Brain microvascular endothelial cell (primary cell): ENCODE data around the gene TBX21.
A peak's percentile ranks its signal among the peaks of the same experiment; 100 is the strongest.

ENCODE experiments used
- DNase-seq: peaks from one replicate; pipeline ENCODE4 v3.0.0-alpha.2; 2020
- H3K27ac ChIP-seq: fragments of 250-450 bp; sonication (Bioruptor Pico); 2 replicates; pipeline ENCODE4 v1.5.1; 2020; ENCODE audit warnings: mild to moderate bottlenecking, moderate library complexity
- H3K27me3 ChIP-seq: fragments of 250-450 bp; sonication (Bioruptor Pico); replicated peaks from 2 replicates; pipeline ENCODE4 v1.5.1; 2020; ENCODE audit warnings: mild to moderate bottlenecking
- H3K36me3 ChIP-seq: fragments of 250-450 bp; sonication (Bioruptor Pico); replicated peaks from 2 replicates; pipeline ENCODE4 v1.5.1; 2020; ENCODE audit warnings: mild to moderate bottlenecking
- H3K4me3 ChIP-seq: 2 replicates; pipeline ENCODE4 v1.5.1; 2011; ENCODE audit warnings: low read depth, mild to moderate bottlenecking, control low read depth, low read length, moderate library complexity
- in situ Hi-C: cut with HindIII; loops from 2 replicates; pipeline ENCODE4 v1.10.0; 2017; ENCODE audit warnings: low sequenced_read_pairs, low pct_ligation_motif_present
- TF ChIP-seq, protein P1 (sequence below): IDR thresholded peaks from 2 replicates; pipeline ENCODE4 v1.5.1; 2011; ENCODE audit warnings: low read depth, mild to moderate bottlenecking, moderate library complexity, low read length, control low read depth, inconsistent platforms; ENCODE audit errors: missing control alignments

The TBX21 gene

DNA sequence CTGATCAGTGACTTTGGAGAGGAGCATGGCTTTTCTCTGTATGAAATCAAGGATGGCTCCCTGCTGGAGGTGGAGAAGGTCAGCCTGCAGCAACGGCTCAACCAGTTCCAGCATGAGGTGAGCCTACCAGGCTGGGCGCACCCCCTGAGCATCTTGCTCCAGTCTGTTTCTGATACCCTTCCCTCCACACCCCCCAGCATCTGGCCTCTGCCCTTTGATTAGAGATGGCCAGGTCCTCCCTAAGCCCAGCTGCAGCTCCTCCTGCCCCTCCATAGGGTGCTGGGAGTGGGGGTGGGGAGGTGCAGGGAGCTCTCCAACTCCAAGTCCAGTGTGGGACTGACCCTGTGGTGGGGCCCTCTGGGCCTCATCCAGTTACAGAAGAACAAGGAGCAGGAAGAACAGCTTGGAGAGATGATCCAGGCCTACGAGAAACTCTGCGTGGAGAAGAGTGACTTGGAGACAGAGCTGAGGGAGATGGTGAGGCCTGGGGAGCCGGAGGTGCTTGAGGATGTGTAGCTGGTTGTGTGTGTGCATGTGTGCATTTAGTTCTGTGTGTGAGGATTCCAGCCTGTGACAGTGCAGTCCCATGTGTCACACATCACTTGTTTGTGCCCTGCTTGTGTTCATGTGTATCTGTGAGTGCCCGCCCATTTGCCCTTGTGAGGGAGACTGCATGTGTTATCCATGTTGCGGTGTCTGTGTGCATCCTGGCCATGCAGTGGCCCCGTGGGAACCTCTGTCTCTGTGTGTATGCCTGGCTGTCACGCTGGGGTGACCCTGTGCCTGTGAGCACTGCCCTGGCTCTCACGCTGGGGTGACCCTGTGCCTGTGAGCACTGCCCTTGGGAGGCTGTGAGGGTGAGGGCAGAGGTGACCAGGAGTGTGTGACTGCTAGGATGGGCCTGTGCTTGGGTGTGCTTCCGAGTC, 36.1 kb upstream of the TBX21 start:
- no peak overlapping the region for H3K4me3 ChIP-seq
- H3K27me3 ChIP-seq = no peaks in the 10 kb centered on the region
- in situ Hi-C loops = no loop called here
- TF ChIP-seq, protein P1, sequence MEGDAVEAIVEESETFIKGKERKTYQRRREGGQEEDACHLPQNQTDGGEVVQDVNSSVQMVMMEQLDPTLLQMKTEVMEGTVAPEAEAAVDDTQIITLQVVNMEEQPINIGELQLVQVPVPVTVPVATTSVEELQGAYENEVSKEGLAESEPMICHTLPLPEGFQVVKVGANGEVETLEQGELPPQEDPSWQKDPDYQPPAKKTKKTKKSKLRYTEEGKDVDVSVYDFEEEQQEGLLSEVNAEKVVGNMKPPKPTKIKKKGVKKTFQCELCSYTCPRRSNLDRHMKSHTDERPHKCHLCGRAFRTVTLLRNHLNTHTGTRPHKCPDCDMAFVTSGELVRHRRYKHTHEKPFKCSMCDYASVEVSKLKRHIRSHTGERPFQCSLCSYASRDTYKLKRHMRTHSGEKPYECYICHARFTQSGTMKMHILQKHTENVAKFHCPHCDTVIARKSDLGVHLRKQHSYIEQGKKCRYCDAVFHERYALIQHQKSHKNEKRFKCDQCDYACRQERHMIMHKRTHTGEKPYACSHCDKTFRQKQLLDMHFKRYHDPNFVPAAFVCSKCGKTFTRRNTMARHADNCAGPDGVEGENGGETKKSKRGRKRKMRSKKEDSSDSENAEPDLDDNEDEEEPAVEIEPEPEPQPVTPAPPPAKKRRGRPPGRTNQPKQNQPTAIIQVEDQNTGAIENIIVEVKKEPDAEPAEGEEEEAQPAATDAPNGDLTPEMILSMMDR = no peak
- DNase-seq = no peak
- H3K36me3 ChIP-seq = no peaks in the 10 kb centered on the region
- H3K27ac ChIP-seq = no peak overlapping the region

DNA sequence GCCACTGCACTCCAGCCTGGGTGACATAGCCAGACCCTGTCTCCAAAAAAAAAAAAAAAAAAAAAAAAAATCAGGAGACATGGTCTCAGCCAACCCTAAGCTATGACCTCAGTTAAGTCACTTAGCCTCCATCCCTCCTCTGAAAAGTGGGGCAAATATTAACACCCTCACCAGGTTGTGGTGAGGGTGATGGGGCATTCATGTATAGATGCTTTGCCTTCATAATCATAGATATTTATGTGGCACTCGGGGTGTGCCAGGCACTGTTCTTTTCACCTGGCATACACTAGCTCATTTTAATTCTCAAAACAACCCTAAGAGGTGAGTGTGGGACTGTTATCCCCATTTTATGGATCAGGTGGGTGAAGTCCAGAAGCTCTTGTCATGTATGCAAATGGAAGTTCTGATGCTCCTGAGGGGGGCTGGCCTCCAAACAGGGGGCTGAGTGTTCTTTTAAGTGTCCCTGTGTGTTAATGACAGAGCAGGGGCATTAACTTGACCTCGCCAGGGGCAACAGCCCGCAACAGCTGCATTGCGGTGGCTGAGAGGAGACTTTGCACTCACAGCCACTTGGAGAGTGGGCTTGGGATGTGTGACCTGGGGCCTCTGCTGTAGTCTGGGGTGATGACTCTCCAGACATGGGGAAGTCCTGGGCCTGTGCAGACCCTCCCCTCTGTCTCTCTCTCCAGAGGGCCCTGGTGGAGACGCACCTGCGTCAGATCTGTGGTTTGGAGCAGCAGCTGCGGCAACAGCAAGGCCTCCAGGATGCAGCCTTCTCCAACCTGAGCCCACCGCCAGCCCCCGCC, 34.9 kb upstream of the TBX21 start:
- Histone ChIP-seq H3K27me3 (no peaks in the 10 kb centered on the region), H3K4me3 (no peak overlapping the region), H3K27ac (no peak overlapping the region), H3K36me3 (no peaks in the 10 kb centered on the region)
- no peak for DNase-seq
- TF ChIP-seq, protein P1 = no peak
- in situ Hi-C loops = no loop called here

DNA sequence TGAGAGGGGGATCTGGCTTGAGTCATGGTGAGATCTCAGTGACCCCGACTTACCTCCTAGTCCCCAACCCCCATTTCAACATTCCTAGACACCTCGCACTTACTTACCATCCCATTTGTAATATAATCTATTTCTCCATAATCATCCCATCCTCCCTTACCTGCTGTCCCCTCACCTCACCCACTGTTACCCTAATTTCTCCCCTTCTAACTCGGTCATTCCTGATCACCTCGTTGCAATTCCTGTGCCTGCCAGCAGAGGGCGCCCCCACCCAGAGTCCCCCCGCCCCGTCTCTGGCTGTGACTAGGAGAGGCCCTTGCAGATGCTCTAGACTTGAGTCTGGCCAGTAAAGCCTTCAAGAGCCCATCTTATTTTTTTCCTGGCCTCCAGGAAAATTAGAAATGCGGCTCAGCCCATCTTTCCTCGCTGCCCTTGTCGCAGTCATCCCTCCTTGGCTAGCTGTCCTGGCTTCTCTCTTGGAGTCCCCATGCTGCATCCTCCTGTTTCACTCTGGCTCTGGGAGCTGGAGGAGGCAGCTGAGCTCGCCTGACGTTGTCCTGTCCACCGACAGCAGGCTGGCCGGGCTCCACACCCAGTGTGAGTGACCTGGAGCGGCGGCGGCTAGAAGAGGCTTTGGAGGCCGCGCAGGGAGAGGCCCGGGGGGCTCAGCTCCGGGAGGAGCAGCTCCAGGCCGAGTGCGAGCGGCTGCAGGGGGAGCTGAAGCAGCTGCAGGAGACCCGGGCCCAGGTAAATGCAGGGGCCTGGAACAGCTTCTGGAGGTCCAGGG, 34.1 kb upstream of the TBX21 start:
- Histone ChIP-seq H3K36me3 (no peaks in the 10 kb centered on the region), H3K4me3 (no peak overlapping the region), H3K27me3 (peaks cover 2% of the 10 kb centered on the region), H3K27ac (no peak overlapping the region)
- in situ Hi-C loops = no loop called here
- peak; percentile 54 for DNase-seq
- TF ChIP-seq, protein P1 = peak; percentile 93

- H3K27me3 ChIP-seq = peaks cover 5% of the 10 kb centered on the region
- TF ChIP-seq, protein P1 = no peak
- H3K4me3 ChIP-seq = no peak overlapping the region
- DNase-seq = no peak
- no peaks in the 10 kb centered on the region for H3K36me3 ChIP-seq
- H3K27ac ChIP-seq = no peak overlapping the region
- in situ Hi-C loops = no loop called here
These were observed 33.5 kb upstream of the TBX21 start for GRCh38 chr17:47699536-47699840.

GRCh38 chr17:47700471-47701449, 32.3 kb upstream of the TBX21 start:
- in situ Hi-C loops = no loop called here
- DNase-seq = no peak
- Histone ChIP-seq H3K27me3 (peaks cover 9% of the 10 kb centered on the region), H3K4me3 (no peak overlapping the region), H3K27ac (no peak overlapping the region), H3K36me3 (no peaks in the 10 kb centered on the region)
- TF ChIP-seq, protein P1 = no peak
